ENCODE measurements around the gene CLIP1.
"Not testable (repeated sequence)": the region's sequence is repeated elsewhere in the genome, so short reads cannot be mapped to it uniquely, and the experiment has no call there.

Gene CLIP1

DNA sequence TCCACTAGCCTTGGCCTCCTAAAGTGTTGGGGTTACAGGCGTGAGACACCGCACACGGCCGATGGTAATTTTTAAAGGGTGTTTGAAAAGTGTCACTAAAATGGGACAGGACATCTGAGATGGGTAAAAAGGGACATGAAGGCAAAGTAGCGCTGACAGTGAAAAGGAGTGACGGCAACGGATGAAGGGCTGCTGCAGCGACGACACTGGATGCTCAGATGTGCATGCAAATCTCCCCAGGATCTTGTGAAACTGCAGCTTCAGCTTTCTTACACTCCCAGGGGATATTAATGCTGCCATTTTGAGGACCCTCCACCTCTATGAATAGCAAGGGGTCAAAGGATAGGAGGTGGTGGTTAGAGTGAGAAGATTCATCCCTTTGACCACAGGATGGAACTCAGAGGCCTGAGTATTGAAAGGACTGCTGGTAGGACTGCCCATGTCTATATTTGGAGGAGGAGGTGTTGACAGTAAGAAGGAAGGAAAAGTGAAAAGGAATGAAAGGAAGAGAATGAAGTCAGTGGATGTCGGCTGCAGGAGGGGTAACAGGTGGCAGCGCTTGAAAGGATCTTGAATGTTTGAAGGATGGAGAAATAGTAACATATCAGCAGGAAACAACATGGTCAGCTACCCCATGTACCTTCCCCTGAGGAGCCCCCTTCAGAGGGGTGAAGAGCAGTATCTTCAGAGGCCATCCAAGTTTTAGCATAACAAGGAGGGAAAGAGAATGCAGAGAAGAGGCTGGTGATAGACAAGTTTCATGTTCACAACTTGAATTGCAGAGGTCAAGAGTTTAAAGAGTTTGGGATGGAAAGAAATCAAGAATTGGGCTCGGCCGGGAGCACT, 37.1 kb downstream of the CLIP1 start:
- DNase-seq (ENCODE audit: low read depth in 1 of 2, low spot score in 1 of 2): no peak
- no peak overlapping the region for H3K27ac ChIP-seq (replicated peaks)
- no peaks in the 10 kb centered on the region for H3K27me3 ChIP-seq (ENCODE audit: insufficient read depth, poor library complexity, severe bottlenecking)
- H3K4me3 ChIP-seq (replicated peaks; ENCODE audit: insufficient read depth, low read length): no peak overlapping the region
- TF ChIP-seq SPI1 (IDR thresholded peaks at IDR 0.05; ENCODE audit: borderline replicate concordance, low read depth) (no peak), GABPA (IDR thresholded peaks at IDR 0.05; ENCODE audit: low read depth) (no peak), CTCF (IDR thresholded peaks at IDR 0.05; ENCODE audit: insufficient read depth, low read length) (no peak), POLR2AphosphoS5 (IDR thresholded peaks at IDR 0.05; ENCODE audit: low read depth) (no peak), REST (IDR thresholded peaks at IDR 0.05; ENCODE audit: insufficient replicate concordance, low read depth) (no peak)

DNA sequence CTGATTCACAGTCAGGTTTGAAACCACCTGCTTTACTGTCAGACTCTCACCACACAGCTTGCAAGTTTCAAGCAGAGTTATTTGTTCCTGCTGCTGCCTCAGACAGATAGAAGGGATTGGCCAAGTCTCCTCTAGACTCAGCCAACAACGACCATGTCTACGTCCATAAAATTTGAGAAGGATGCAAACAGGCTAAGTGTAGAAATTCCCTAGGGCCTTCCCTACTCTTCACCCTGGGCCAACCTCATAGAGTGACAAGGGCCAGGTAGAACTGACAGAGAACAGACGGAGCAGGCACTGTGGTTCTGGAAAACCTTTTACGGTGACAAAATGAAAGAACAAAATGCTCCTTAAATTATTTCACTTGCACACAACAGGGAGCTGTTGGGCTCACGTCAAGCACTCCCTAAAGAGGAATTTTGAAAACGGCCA, 39.5 kb downstream of the CLIP1 start:
- no peak overlapping the region for H3K27ac ChIP-seq (replicated peaks)
- no peak overlapping the region for H3K4me3 ChIP-seq (replicated peaks; ENCODE audit: insufficient read depth, low read length)
- H3K27me3 ChIP-seq (ENCODE audit: insufficient read depth, poor library complexity, severe bottlenecking): no peaks in the 10 kb centered on the region
- TF ChIP-seq SPI1 (IDR thresholded peaks at IDR 0.05; ENCODE audit: borderline replicate concordance, low read depth) (no peak), POLR2AphosphoS5 (IDR thresholded peaks at IDR 0.05; ENCODE audit: low read depth) (no peak), GABPA (IDR thresholded peaks at IDR 0.05; ENCODE audit: low read depth) (no peak), REST (IDR thresholded peaks at IDR 0.05; ENCODE audit: insufficient replicate concordance, low read depth) (no peak)
- no peak for DNase-seq (ENCODE audit: low read depth in 1 of 2, low spot score in 1 of 2)

DNA sequence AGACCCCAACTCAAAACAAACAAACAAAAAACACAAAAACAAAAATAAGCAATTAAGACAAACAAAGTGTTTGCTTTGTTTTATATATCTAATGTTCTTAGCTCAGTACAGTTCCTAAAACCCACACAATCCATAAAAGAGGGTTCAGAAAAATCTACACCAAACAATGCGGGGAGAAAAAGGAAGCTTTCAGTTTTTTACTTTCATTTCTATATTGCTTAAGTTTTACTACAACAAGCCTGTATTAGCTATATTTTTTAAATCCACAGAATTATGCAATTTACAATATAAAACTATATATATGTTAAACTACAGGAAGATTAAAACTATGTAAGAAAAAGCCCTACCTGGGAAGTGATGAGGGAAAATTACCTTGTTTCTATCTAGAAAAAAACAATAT, 41.4 kb downstream of the CLIP1 start:
- no peak for TF ChIP-seq REST (IDR thresholded peaks at IDR 0.05; ENCODE audit: insufficient replicate concordance, low read depth)
- no peak for TF ChIP-seq CTCF (IDR thresholded peaks at IDR 0.05; ENCODE audit: insufficient read depth, low read length)
- TF ChIP-seq POLR2AphosphoS5 (IDR thresholded peaks at IDR 0.05; ENCODE audit: low read depth): no peak
- no peak for TF ChIP-seq GABPA (IDR thresholded peaks at IDR 0.05; ENCODE audit: low read depth)
- TF ChIP-seq SPI1 (IDR thresholded peaks at IDR 0.05; ENCODE audit: borderline replicate concordance, low read depth): no peak
- no peak for DNase-seq (ENCODE audit: low read depth in 1 of 2, low spot score in 1 of 2)
- Histone ChIP-seq H3K27ac (replicated peaks) (peak overlapping the region; percentile 41; the same call in 1 of the 2 replicates), H3K27me3 (ENCODE audit: insufficient read depth, poor library complexity, severe bottlenecking) (no peaks in the 10 kb centered on the region), H3K4me3 (replicated peaks; ENCODE audit: insufficient read depth, low read length) (no peak overlapping the region)

DNA sequence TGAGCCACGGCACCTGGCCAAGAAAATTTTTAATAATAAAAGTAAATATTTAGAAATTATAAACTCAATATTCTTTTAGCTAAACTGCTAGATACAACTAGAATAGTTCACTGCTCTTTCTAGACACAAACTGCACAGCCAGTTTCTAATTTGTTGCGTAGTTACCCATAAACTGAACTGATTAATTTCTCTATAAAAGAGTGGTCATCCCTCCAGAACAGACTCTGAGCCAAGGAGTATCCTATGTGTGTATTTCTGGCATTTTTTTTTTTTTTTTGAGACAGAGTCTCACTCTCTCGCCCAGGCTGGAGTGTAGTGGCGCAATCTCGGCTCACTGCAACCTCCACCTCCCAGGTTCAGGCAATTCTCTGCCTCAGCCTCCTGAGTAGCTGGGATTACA, 45.7 kb downstream of the CLIP1 start:
- not testable (repeated sequence) for H3K4me3 ChIP-seq (replicated peaks; ENCODE audit: insufficient read depth, low read length); DNase-seq (ENCODE audit: low read depth in 1 of 2, low spot score in 1 of 2); H3K27ac ChIP-seq (replicated peaks); H3K27me3 ChIP-seq (ENCODE audit: insufficient read depth, poor library complexity, severe bottlenecking)
